GM18909 (cell line): ENCODE data around the gene PRC1.
"Not testable (repeated sequence)": the region's sequence is repeated elsewhere in the genome, so short reads cannot be mapped to it uniquely, and the experiment has no call there.

Experiments
- ATAC-seq: cut with Tn5 transposase; IDR thresholded peaks from one replicate; pipeline ENCODE4 v1.9.1; 2021; ENCODE audit warnings: mild to moderate bottlenecking; ENCODE audit not compliant: unreplicated experiment, poor library complexity

Gene PRC1

DNA sequence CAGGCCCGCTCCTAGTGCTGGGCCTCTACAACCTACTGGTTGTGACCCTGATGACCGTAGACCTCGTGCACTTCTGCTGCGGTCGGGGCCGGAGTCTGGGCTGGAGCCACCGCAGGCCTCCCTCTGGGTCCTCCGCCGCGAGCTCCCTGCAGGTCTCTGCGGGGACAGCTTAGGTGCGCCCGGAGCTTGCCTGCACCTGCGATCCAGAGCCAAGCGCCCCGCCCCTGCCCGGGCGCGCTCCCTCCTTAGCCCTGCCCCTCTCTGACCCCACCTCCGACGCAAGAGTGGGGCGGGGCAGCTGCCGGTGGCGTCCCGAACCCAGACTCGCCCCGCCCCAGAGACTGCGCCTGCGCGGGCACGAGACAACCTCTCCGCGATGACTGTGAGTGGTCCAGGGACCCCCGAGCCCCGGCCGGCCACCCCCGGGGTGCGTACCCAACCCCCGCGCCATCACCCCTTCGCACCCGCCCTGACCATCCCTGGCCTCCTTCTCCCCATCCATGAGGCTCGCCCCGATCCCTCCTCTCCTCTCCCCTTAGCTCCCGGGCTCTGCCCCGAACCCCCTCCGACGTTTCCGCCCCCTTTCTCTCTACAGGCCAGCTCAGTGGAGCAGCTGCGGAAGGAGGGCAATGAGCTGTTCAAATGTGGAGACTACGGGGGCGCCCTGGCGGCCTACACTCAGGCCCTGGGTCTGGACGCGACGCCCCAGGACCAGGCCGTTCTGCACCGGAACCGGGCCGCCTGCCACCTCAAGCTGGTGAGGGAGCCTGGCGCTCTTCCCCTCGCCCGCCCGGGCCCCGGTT, 59.2 kb downstream of the PRC1 start, which contains the start of gene UNC45A:
Gene UNC45A, plus strand, starts transcription at position 337 of the 803 bp plus-strand sequence. Its CDS starts 40 bp downstream, at position 377.
- peak; percentile 70 for ATAC-seq

DNA sequence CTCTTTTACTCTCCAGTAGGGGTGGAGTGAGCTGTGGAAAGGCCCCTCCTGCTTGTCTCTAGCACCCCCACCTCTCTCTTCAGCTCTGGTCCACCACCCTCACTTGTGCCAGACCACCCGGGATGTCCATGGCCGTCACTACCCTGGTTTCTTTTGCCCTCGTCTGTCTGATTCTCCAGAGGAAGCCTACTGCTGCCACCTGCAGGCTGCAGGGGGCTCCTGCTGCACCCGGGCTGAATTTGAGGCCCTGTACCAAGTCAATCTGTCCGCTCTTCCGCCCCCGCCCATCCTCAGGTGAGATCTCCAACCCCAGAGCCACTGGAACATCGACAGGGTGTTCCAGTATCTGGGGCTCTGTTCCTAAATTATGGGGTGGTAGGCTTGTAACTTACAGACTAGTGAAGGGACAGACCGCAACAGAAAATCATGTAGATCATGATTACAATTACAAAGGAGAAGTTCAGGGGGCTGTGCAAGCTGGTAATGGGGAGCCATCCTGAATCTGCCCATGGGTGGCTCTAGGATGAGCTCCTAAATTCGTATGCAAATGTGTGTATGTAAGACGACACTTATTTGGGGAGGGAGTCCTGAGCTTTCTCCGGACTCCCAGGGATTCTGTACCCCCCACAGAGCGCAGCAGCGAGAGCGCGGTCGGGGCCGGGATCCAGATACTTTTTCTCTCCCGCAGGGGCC, 59.9 kb downstream of the PRC1 start:
- ATAC-seq = peak; percentile 35

DNA sequence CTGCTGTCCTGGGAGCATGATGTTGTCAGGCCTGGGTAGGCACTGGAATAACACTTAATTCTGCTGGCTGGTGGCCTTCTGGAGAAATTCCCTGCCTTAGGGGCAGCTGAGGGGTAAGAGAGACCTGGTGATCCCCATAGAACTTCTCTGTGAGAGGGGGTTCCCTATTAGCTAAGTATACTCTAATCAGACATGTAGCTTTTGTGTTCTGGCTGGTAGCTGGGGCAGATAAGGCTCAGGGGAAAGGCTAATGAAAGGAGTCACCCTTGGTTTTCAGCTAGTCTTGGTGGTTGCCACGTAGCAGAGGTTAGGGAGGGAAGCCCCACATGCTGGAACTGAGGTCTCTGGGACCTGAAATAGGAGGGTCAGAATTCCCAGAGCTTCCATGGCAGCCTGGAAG, 61.0 kb downstream of the PRC1 start:
- no peak for ATAC-seq

DNA sequence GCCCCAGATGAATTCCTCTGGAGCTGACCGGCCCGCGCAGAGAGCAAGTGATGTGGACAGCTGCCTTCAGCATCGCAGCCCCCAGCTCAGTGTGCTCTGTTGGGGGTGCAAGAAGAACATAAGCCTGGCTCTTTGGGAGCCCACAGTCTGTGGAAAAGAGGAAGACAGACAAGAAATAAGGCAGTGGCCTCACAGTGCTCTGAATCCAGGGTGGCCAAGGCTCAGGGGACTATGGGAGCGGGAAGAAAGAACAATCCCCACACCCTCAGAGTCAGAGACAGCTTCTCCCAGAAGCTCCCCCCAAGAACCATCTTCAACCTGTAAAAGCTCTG, 61.7 kb downstream of the PRC1 start:
- ATAC-seq = no peak

DNA sequence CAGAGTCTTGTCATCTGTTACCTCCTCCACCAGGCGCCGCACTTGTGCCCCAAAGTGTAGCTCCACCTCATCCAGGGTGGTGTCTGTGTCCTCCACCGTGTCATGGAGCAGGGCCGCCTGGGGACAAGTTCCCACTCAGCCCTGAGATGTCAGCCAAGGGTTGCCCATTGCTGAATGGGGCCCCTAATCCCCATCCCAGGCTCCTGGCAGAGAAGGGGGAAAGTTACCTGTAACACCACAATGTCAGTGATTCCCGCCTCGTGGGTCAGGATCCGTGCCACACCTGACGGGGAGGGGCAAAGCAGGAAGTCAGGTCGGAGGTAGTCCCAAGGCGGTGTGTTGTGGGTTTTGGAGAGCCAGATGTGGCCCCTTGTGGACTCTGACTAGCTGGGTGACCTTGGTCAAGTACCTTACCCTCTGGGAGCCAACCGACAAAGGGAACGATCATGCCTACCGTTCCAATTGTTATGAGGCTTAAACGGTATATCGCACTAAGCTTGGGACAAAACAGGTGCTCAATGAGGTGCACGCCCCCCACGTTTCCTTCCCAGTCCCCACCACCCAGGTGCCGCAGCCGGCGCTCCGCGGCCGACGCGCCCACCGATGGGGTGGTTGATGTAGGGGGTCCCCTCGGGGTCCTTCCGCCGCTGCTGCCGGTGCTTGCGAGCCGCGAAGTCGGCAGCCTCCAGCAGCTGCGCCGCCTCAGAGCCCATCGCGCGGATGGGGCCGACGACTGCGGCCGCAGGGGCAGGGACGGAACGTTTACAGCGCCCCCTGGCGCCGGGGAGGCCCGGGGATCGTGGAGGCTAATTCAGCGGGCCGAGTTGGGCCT, 62.3 kb downstream of the PRC1 start, which contains the start of gene HDDC3:
Gene HDDC3, minus strand, starts transcription at position 722 of the 832 bp plus-strand sequence. Its CDS starts 9 bp downstream, at position 713.
- ATAC-seq = peak; percentile 51

DNA sequence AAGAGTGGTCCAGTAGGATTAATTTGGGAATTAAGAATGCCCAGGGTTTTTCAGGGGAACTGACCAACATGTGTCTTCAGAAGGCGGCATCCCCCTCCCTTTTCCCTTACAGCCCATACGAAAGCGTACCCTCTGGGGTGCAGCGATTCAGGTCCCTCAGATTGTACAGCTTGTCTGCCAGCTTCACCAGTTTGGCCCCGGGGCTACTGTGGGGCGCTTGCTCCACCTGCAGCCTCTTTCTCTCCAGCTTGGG, 62.8 kb downstream of the PRC1 start:
- no peak for ATAC-seq

DNA sequence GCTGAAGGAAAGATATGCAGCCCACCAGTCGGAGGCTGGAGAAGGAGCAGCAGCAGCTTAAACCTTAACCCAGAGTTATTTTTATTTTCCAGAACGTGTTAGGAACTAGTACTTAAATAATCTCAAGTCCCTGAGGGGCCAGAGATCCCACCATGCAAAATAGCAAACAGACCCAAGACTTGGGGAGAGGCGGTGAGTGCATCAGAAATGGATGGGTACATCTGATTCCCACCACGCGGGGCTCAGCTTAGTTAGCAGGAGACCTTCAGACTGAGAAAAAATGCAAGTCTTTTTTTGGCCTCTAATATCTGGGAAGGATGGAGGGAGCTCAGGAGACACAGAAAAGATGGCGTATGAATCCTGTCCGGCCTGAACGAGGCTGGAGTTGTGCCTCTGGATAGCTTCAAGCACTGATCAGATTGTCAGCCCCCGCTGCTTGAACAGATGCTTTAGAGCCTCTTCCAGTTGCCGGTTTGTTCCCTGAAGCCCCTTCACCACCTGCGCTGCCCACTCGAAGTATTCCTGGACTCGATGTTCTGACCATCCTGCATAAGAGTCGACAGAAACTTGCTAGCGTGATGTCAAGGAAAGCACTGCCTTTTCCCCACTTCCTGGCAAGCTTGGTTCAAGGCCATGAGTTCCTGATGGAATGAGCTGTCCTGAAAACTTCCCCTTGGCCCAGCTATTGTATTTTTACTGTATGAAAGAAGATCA, 63.3 kb downstream of the PRC1 start:
- no peak for ATAC-seq

DNA sequence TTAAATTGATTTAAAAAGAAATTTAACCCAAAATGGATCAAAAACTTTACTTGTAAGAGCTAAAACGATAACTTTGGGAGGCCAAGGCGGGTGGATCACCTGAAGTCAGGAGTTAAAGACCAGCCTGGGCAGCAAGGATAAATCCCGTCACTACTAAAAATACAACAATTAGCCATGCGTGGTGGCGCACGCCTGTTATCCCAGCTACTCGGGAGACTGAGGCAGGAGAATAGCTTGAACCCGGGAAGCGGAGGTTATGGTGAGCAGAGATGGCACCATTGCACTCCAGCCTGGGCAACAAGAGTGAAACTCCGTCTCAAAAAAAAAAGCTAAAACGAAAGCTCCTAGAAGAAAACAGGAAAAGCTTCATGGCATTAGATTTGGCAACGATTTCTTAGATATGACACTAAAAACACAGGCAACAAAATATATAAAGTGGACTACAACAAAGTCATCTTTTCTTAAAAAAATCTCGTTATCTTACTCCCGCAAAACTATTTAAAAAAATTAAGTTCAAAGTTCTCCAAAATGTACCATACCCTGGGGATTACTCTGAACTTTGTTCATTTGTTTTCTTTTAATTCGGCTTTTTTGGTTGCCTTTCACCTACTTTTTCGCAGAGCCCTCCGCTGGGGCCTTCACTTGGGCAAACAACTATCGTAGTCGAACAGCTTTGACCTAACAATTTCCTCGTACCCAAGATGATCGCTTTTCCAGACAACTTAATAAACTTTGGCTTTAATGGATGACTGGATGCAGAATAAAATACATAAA, 64.9 kb downstream of the PRC1 start:
- ATAC-seq = no peak

DNA sequence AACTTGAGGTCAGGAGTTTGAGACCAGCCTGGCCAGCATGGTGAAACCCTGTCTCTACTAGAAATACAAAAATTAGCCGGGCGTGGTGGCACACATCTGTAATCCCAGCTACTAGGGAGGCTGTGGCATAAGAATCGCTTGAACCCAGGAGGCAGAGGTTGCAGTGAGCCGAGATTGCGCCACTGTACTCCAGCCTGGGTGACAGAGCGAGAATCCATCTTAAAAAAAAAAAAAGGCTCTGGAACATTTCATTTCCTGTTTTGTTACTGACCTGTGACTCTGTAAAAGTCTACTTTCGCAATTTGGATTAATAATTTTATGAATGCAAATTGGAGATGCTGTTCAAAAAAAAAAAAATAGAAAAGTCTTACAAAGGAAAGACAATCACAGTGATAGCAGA, 66.2 kb downstream of the PRC1 start:
- not testable (repeated sequence) for ATAC-seq

DNA sequence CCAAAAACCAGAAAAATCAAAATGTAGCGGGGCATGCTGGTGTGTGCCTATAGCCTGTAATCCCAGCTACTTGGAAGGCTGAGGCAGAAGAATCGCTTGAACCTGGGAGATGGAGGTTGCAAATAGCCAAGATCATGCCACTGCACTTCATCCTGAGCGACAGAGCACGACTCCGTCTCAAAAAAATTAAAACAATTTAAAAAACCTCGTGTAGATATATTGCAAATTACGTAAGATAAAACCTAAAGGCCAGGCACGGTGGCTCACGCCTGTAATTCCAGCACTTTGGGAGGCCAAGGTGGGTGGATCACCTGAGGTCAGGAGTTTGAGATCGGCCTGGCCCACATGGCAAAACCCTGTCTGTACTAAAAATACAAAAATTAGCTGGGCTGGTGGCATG, 67.6 kb downstream of the PRC1 start:
- not testable (repeated sequence) for ATAC-seq

DNA sequence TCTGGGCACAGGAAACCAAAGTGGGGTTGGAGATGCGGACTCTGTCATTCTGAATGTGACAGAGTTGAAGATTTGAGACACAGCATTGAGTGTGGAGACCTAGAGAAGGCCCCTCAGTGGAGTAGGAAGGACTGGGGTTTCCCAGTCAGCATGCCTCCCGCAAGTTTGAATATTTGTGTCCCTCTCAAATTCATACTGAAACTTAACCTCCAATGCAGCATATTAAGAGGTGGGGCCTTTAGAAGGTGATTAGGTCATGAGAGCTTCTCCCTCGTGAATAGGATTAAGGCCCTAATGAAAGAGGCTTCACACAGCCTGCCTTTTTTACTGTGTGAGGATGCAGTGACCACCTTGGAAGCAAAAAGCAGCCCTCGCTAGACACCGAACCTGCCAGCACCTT, 70.0 kb downstream of the PRC1 start:
- ATAC-seq = peak; percentile 70

DNA sequence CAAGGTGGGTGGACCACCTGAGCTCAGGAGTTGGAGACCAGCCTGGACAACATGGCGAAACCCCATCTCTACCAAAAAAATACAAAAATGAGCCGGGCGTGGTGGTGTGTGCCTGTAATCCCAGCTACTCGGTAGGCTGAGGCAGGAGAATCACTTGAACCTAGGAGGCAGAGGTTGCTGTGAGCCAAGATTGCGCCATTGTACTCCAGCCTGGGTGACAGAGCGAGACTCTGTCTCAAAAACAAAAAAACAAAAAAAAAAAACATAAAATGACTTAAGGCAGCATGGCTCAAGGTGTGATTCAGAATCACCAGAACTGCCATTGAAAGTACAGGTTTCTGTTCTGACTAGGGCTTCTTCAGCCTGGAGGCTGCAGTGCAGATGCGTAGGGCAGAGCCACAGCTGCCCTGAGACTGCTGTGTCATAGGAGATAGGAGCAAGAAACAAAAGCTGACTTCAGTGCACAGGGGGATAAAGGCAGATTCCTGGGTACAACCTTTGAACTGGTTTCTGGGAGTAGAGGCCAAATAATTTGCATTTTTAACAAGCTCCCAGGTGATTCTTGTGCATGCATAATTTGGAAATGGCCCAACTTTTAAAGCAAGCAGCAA, 71.5 kb downstream of the PRC1 start:
- peak; percentile 77 for ATAC-seq

DNA sequence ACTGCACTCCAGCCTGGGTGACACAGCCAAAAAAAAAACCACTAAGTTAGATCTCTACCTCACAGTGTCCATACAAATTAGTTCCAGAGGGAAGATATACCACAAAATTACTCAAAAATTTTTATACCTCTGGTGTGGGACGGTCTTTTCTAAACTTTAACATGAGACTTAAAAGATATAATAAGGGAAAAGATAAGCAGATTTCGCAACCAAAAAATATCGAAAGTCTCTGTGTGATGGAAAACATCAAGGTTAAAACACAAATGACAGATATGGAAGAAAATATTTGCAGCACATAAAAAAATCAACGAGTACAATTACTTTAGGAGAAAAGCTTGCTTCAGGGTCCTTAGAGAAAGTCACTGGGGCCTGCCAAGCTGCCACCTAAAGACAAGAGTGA, 72.4 kb downstream of the PRC1 start:
- ATAC-seq = no peak

DNA sequence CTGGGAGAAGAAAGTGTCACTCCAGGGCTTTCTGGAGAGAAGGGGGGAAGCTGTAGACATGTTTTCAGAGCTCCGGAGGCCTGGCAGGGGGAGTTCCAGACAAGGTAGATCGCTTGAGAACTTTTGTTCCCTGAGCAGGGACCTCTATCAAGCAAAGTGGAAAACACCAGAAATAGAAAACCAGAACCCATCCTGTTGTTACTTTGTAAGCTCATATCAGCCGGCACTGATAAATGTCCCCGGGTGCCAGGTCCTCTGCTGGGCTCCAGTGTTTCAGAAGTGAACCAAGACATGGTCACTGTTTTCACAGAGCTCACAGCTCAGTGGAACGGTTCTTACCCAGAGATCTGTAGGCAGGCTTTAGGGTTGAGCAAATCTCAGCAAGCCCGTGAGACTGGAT, 75.5 kb downstream of the PRC1 start:
- no peak for ATAC-seq

DNA sequence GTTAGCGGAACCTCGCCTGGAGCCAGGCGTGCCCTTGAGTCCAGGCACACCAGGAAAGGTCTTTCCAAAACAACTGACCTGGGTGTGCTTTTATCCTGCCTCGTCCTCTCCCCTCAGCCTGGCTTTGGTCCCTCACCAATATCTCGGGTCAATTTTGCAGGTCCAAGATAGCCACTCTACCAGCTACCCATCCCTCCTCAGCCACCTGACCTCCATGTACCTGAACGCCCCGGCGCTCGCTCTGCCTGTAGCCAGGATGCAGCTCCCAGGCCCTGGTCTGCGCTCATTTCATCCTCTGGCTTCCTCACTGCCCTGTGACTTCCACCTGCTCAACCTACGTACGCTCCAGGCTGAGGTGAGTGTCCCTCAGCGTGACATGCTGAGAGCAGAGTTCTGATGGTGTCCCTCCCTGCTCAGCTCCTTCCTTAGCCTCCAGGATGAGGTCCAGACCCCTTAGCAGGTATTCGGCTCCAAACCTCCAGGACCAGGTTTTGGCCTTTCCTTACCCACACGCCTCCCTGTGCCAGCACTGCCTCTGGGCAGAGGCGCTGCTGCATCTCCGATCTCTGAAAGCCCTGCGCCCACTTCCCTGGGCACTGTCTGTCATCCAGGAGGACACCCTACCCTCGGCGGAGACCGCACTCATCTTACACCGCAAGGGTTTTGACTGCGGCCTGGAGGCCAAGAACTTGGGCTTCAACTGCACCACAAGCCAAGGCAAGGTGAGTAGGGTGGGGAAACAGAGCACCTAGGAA, 76.1 kb downstream of the PRC1 start:
- no peak for ATAC-seq

DNA sequence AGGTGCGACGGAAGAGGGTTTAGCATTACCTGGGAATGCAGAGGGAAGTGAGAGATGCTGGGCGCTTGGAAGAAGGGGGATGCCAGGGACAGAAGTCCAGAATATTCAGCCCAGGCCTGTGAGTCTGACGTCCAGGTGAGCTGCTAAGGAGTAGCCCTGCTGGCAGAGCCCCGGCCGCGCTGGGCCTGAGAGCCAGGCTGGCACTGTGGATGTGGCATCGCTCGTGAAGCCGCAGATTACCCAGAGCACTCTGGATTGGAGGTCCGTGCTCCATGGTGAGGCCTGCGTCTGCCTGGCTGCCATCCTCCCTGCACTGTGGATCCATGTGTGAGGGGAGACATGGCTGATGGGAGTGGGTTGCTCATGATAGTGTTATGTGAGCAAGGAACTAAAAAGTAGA, 76.8 kb downstream of the PRC1 start:
- ATAC-seq = no peak

DNA sequence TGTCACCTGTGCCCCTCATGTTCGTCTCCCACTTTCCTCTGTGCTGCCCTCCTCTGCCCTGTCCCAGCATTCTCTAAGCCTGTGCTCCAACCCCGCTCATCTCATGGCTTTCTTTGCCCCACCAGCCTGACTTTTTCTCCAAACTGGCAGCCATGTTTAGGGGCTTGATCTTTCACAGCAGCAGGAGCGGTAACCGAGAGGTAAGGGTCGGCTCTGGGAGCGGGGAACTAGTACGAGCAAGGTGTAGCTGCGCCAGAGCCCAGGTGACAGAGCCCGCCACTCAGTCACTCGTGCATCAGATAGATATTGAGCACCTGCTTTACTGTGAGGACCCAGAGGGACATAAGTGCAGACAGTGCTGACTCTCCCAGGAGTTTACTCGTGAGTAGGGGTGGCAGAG, 77.9 kb downstream of the PRC1 start:
- ATAC-seq = no peak
